WTC11 (cell line): ENCODE measurements around the gene UBE2R2.

Experiments
- CTCF ChIP-seq: fragments of 200-600 bp; IDR thresholded peaks from 2 replicates; pipeline ENCODE4 v1.8.0; 2022; ENCODE audit warnings: antibody characterized with exemption
- E2F1 ChIP-seq: sonication (generic); formaldehyde crosslinking; IDR thresholded peaks from 2 replicates; pipeline ENCODE4 v1.8.0; 2022; ENCODE audit warnings: mild to moderate bottlenecking, missing genetic modification reagents
- TP53 ChIP-seq: sonication (generic); formaldehyde crosslinking; IDR thresholded peaks from 2 replicates; pipeline ENCODE4 v1.8.1; 2023; ENCODE audit warnings: mild to moderate bottlenecking, missing genetic modification reagents

- TF ChIP-seq TP53 (CRISPR knock-in tag) (no peak), CTCF (no peak), E2F1 (CRISPR knock-in tag) (no peak)
These were observed 68.1 kb downstream of the UBE2R2 start for GRCh38 chr9:33884856-33885701.
